Skin of body (tissue), 2 donors: ENCODE measurements around the gene C22orf31. TPM values are rescaled to one million over a fixed set of nuclear protein-coding genes. Genes with fewer than 3 reads are reported as not detected.
"Not testable (repeated sequence)": the region's sequence is repeated elsewhere in the genome, so short reads cannot be mapped to it uniquely, and the experiment has no call there.

ENCODE experiments used
- DNase-seq: peaks from one replicate; lab custom pipeline; 2025; lab: John Stamatoyannopoulos, UW
- total RNA-seq: library from RNA; depleted of rRNA; stranded (reverse); fragments of >200 nt; gene quantifications from one replicate; pipeline ENCODE4 v1.2.3, GENCODE V29; 2014

C22orf31 gene
- total RNA-seq, 1 donor from 2014 or later: 0.20 TPM

DNA sequence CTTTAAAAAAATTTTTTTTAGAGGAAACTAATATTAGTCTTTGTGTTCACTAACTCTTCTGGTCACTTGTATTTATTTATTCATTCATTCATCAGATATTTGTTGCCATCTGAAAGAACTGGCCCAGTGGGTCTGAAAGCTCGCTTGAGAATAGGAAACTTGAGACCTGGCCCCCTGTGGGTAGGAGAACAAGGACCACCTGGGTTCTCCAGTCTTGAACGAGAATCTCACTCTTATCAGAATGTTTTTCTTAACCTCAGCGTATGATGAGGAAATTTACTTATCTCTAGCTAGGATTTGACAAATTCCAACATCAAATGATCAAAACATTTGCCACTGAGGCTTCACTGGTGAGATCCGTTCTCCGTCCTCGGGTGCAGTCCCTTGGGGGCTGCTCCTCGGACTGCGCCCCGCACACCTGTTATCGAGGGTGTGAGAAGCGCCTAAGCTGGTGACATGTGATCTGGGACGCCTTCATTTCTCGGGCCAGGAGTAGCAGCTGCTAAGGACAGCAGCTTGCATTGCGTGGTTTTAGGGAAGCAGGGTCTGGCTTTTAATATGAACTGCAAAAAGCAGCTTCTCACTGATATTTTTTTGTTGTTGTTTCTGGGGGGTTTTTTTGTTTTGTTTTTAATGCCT lies 6.3 kb downstream of the C22orf31 start:
- no peak for DNase-seq

- DNase-seq: no peak
Observed at GRCh38 chr22:29054251-29054767, 7.3 kb downstream of the C22orf31 start.

- DNase-seq: no peak
Observed at GRCh38 chr22:29053048-29053702, 8.5 kb downstream of the C22orf31 start.

GRCh38 chr22:29050457-29050856 lies 11.2 kb downstream of the C22orf31 start:
- DNase-seq: no peak

- DNase-seq: no peak
Observed at GRCh38 chr22:29049655-29050263, 11.9 kb downstream of the C22orf31 start.

GRCh38 chr22:29048822-29049654 lies 12.6 kb downstream of the C22orf31 start:
- no peak for DNase-seq

DNA sequence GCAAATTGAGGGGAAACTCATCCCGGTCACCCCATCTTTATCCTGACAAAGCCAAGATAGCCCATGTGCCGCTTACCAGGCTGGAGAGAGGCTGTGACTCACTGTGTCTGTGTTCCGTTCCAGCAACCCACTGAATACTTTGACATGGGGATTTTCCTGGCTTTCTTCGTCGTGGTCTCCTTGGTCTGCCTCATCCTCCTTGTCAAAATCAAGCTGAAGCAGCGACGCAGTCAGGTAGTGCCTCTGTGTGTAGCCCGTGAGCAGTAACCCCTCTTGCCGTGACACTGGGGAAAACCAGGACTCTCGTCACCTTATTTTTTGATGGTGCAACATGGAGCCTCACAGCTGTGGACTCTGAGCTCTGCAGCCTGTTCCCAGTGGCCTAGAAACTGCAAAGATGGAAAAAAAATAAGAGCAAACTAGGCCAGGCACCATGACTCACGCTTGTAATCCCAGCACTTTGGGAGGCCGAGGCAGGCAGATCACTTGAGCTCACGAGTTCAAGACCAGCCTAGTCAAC lies 16.9 kb downstream of the C22orf31 start:
- no peak for DNase-seq

GRCh38 chr22:29043906-29044575 lies 17.6 kb downstream of the C22orf31 start:
- no peak for DNase-seq

DNA sequence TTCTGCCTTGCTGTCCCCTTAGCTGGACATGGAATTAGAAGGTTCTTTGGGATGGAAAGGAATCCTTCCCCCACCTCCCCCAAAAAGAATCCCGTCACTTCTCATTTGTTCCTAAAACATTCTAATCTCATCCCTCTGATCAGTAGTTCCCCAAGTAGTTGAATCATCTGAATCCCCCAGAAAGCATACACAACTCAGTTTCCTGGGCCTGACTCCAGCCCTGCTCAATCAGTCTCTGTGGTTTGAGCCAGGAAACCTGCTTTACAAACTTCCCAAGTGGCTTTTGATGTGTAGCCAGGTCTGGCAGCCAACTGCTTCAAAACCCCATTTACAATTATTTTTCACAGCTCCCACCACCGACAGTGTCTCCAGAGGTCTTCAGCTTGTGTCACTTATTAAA lies 20.2 kb downstream of the C22orf31 start:
- no peak for DNase-seq

GRCh38 chr22:29040385-29041275 lies 21.0 kb downstream of the C22orf31 start:
- peak; percentile 80 for DNase-seq

DNA sequence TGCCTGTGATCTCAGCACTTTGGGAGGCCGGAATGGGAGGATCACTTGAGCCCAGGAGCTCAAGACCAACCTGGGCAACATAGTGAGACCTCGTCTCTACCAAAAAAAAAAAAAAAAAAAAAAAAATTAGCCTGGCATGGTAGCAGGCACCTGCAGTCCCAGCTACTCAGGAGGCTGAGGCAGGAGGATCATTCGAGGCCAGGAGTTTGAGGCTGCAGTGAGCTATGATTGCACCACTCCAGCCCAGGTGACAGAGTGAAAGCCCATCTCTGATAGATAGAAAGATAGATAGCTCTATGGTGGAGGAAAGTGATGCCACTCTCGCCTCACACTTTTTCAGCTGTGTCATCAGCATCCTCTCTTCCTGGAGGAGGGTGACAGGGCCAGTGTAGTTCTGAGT lies 21.9 kb downstream of the C22orf31 start:
- DNase-seq: not testable (repeated sequence)

GRCh38 chr22:29039148-29039547 lies 22.5 kb downstream of the C22orf31 start:
- DNase-seq: no peak

GRCh38 chr22:29037340-29037932 lies 24.2 kb downstream of the C22orf31 start:
- no peak for DNase-seq

DNA sequence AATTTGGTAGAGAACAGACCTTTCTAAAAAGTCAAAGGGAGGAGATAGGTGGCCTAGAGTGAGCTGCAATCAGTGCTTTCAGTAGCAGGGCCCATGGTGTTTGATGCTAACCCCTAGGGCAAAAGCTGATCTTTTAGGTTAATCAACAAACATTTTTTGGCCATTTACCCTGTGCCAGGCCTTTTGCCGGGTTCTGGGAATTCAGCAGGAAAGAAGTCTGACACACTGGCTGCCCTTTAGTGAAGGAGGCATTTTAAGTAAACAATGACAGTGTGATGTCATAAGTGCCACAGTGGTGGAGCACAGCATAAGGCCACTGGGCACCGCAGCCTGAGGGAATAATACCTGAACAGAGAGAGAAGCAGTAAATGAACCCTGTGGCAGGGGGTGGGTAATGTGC lies 29.0 kb downstream of the C22orf31 start:
- DNase-seq: no peak

DNA sequence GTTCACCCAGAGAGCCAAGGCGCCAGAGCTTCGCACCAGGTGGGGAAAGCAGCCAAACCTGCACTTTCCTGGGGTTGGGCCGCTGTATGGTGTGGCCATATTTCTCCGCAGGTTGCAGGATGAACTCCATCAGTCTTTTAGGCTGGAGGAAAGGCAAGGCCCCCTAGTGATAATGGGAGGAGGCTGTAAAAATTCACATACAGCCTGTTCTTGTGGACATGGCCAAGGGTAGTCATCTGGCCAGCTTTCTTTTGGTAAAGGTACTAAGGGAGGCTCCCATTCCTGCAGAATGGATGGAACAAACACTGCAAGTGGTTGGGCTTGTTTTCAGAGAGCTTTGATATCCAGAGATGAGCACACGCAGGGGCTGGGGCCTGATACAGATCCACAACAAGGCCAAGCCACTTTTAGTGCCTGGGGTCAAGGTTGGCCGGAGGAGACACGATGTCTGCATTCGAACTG lies 29.6 kb downstream of the C22orf31 start:
- DNase-seq: no peak

DNA sequence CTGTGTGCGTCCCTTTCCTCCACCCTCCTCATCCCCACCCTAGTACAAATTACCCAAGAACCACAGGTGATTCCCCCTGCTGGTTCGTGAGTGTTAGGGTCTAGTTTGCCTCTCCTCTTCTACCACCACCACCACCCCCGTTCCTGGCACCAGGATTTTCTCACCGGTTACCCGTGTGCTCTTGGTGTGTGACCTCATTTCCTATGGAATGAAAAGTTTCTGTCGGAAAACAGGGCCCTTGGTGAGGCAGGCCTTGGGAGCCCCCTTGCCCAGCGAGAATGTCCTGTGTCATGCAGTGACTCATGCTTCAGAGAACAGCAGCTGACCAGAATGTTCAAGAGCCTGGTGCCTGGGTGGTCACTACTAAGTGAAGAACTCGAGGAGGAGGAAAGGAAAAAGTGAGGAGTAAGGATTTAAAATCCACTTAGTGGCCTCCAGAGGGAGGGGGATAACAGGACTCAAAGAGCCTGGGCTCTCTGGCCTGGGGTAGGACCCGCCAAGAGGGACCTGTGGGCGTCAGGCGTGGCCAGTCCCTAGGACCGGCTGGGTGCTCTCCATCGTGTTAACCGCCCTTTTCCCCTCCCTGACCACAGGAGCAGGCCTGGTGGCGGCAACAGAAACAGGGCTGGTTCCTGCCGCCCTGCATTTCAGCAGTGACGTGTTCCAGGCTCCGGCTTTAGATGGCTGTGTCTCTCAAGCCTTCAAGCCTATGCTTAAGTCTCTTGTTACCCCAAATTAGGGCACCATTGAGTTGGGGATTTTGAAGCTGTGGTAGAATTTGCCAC lies 30.2 kb downstream of the C22orf31 start:
- DNase-seq: peak; percentile 29

DNA sequence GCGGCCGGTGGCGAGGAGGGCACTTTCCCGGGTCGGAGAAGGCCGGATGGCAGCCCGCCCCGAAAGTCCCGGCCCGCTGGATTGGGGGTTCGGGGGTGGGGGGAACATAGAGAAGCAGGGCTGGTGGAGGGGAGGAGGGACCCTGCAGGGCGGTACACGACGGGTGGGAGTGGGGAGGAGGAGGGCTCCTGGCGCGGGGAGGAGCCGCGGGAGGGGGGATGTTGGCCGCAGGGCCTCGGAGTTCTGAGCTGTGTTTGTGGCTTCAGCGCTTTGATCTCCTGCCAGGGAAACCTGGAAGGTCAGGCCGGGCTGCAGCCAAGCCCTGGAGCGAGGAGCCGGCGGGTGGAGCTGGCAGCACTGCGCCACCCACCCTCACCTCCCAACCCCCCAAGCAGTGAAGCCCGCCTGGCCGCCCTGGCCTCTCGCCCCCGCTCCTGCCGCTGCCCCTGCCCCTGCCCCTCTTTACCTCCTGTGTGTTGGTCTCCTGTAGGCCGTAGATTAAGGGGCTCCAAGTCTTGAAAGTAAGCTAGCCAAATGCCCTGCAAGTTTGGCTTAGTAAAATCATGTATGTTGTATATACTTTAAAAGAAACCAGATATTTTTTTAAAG lies 30.9 kb downstream of the C22orf31 start:
- DNase-seq: peak; percentile 23

- no peak for DNase-seq
Observed at GRCh38 chr22:29030016-29030617, 31.5 kb downstream of the C22orf31 start.
